Measurements from ENCODE around the gene ZNF79. TPM values are rescaled to one million over a fixed set of nuclear protein-coding genes. Genes with fewer than 3 reads are reported as not detected.
"Not testable (repeated sequence)": the region's sequence is repeated elsewhere in the genome, so short reads cannot be mapped to it uniquely, and the experiment has no call there.

The ZNF79 gene
- total and polyA plus RNA-seq, 5 donors = 3.2 to 7.9 (median 7.4) TPM

- intact Hi-C loops (cut with DNase I) = no loop called here
- Histone ChIP-seq H3K4me1 (ENCODE audit: control insufficient read depth, insufficient read depth, low read length) (no peaks in the 10 kb centered on the region), H3K27ac (ENCODE audit: low read length) (no peak overlapping the region), H3K27me3 (ENCODE audit: control insufficient read depth, insufficient read depth) (no peaks in the 10 kb centered on the region), H3K9me3 (ENCODE audit: control insufficient read depth, low read length) (no peaks in the 10 kb centered on the region), H3K4me3 (ENCODE audit: low read length) (no peak overlapping the region)
- peak in 1 of 2 donors; percentile 23 for ATAC-seq
- peak; percentile 52 to 83 (median 81) for DNase-seq
- WGBS = 64% methylated on average over 9 of the region's 9 CpGs
These were observed 34.7 kb downstream of the ZNF79 start for GRCh38 chr9:127458921-127459320.

GRCh38 chr9:127463382-127463781 lies 39.2 kb downstream of the ZNF79 start:
- no peaks in the 10 kb centered on the region for H3K4me1 ChIP-seq (ENCODE audit: control insufficient read depth, insufficient read depth, low read length)
- H3K4me3 ChIP-seq (ENCODE audit: low read length) = no peak overlapping the region
- peak overlapping the region; percentile 60 for H3K27ac ChIP-seq (ENCODE audit: low read length)
- no peak for ATAC-seq
- no peaks in the 10 kb centered on the region for H3K9me3 ChIP-seq (ENCODE audit: control insufficient read depth, low read length)
- H3K27me3 ChIP-seq (ENCODE audit: control insufficient read depth, insufficient read depth) = no peaks in the 10 kb centered on the region
- DNase-seq = no peak
- WGBS = 68% methylated on average over 3 of the region's 3 CpGs
- intact Hi-C loops (cut with DNase I) = no loop called here

- ATAC-seq (peak; percentile 85 to 88), DNase-seq (peak; percentile 50 to 78 (median 76))
- peak overlapping the region; percentile 60 for H3K27ac ChIP-seq (ENCODE audit: low read length)
- no peak overlapping the region for H3K4me3 ChIP-seq (ENCODE audit: low read length)
- no peaks in the 10 kb centered on the region for H3K9me3 ChIP-seq (ENCODE audit: control insufficient read depth, low read length)
- intact Hi-C loops (cut with DNase I) = no loop called here
- no peaks in the 10 kb centered on the region for H3K27me3 ChIP-seq (ENCODE audit: control insufficient read depth, insufficient read depth)
- no peaks in the 10 kb centered on the region for H3K4me1 ChIP-seq (ENCODE audit: control insufficient read depth, insufficient read depth, low read length)
- 43% methylated on average over 7 of the region's 7 CpGs for WGBS
These were observed 39.7 kb downstream of the ZNF79 start for GRCh38 chr9:127463911-127464310.

GRCh38 chr9:127466407-127466917 lies 42.3 kb downstream of the ZNF79 start:
- DNase-seq; H3K4me1 ChIP-seq (ENCODE audit: control insufficient read depth, insufficient read depth, low read length); H3K27ac ChIP-seq (ENCODE audit: low read length); intact Hi-C loops (cut with DNase I); ATAC-seq; H3K9me3 ChIP-seq (ENCODE audit: control insufficient read depth, low read length); H3K4me3 ChIP-seq (ENCODE audit: low read length); H3K27me3 ChIP-seq (ENCODE audit: control insufficient read depth, insufficient read depth): not testable (repeated sequence)
- 96% methylated on average over 5 of the region's 5 CpGs for WGBS

- WGBS = 86% methylated on average over 14 of the region's 14 CpGs
- Histone ChIP-seq H3K4me3 (ENCODE audit: low read length) (no peak overlapping the region), H3K9me3 (ENCODE audit: control insufficient read depth, low read length) (no peaks in the 10 kb centered on the region), H3K27me3 (ENCODE audit: control insufficient read depth, insufficient read depth) (no peaks in the 10 kb centered on the region), H3K4me1 (ENCODE audit: control insufficient read depth, insufficient read depth, low read length) (no peaks in the 10 kb centered on the region), H3K27ac (ENCODE audit: low read length) (no peak overlapping the region)
- intact Hi-C loops (cut with DNase I) = no loop called here
- DNase-seq (no peak), ATAC-seq (no peak)
These were observed 43.4 kb downstream of the ZNF79 start for GRCh38 chr9:127467621-127468020.

GRCh38 chr9:127470662-127471061 lies 46.5 kb downstream of the ZNF79 start:
- DNase-seq (no peak), ATAC-seq (no peak)
- H3K4me1 ChIP-seq (ENCODE audit: control insufficient read depth, insufficient read depth, low read length) = no peaks in the 10 kb centered on the region
- intact Hi-C loops (cut with DNase I) = no loop called here
- H3K27me3 ChIP-seq (ENCODE audit: control insufficient read depth, insufficient read depth) = no peaks in the 10 kb centered on the region
- no peak overlapping the region for H3K4me3 ChIP-seq (ENCODE audit: low read length)
- no peaks in the 10 kb centered on the region for H3K9me3 ChIP-seq (ENCODE audit: control insufficient read depth, low read length)
- H3K27ac ChIP-seq (ENCODE audit: low read length) = no peak overlapping the region
- 83% methylated on average over 3 of the region's 3 CpGs for WGBS

- Histone ChIP-seq H3K4me3 (ENCODE audit: low read length) (no peak overlapping the region), H3K27me3 (ENCODE audit: control insufficient read depth, insufficient read depth) (no peaks in the 10 kb centered on the region), H3K27ac (ENCODE audit: low read length) (peak overlapping the region; percentile 3), H3K9me3 (ENCODE audit: control insufficient read depth, low read length) (no peaks in the 10 kb centered on the region), H3K4me1 (ENCODE audit: control insufficient read depth, insufficient read depth, low read length) (no peaks in the 10 kb centered on the region)
- DNase-seq (no peak), ATAC-seq (peak; percentile 57 to 60)
- intact Hi-C loops (cut with DNase I) = no loop called here
- WGBS = 80% methylated on average over 10 of the region's 10 CpGs
These were observed 49.3 kb downstream of the ZNF79 start for GRCh38 chr9:127473501-127473900.

GRCh38 chr9:127473932-127474331 lies 49.8 kb downstream of the ZNF79 start:
- no peak overlapping the region for H3K4me3 ChIP-seq (ENCODE audit: low read length)
- WGBS = 82% methylated on average over 4 of the region's 4 CpGs
- intact Hi-C loops (cut with DNase I) = no loop called here
- no peaks in the 10 kb centered on the region for H3K4me1 ChIP-seq (ENCODE audit: control insufficient read depth, insufficient read depth, low read length)
- H3K27me3 ChIP-seq (ENCODE audit: control insufficient read depth, insufficient read depth) = no peaks in the 10 kb centered on the region
- ATAC-seq (peak; percentile 18 to 62), DNase-seq (no peak)
- H3K9me3 ChIP-seq (ENCODE audit: control insufficient read depth, low read length) = no peaks in the 10 kb centered on the region
- H3K27ac ChIP-seq (ENCODE audit: low read length) = peak overlapping the region; percentile 3

GRCh38 chr9:127474592-127474991 lies 50.4 kb downstream of the ZNF79 start:
- Histone ChIP-seq H3K9me3 (ENCODE audit: control insufficient read depth, low read length) (no peaks in the 10 kb centered on the region), H3K27ac (ENCODE audit: low read length) (no peak overlapping the region), H3K27me3 (ENCODE audit: control insufficient read depth, insufficient read depth) (no peaks in the 10 kb centered on the region), H3K4me1 (ENCODE audit: control insufficient read depth, insufficient read depth, low read length) (no peaks in the 10 kb centered on the region), H3K4me3 (ENCODE audit: low read length) (no peak overlapping the region)
- DNase-seq (no peak), ATAC-seq (no peak)
- 91% methylated on average over 5 of the region's 5 CpGs for WGBS
- intact Hi-C loops (cut with DNase I) = no loop called here

GRCh38 chr9:127479507-127480081 lies 55.4 kb downstream of the ZNF79 start:
- Histone ChIP-seq H3K4me1 (ENCODE audit: control insufficient read depth, insufficient read depth, low read length) (no peaks in the 10 kb centered on the region), H3K27me3 (ENCODE audit: control insufficient read depth, insufficient read depth) (no peaks in the 10 kb centered on the region), H3K4me3 (ENCODE audit: low read length) (no peak overlapping the region), H3K9me3 (ENCODE audit: control insufficient read depth, low read length) (no peaks in the 10 kb centered on the region), H3K27ac (ENCODE audit: low read length) (no peak overlapping the region)
- 85% methylated on average over 17 of the region's 17 CpGs for WGBS
- intact Hi-C loops (cut with DNase I) = no loop called here
- DNase-seq = no peak
- ATAC-seq = peak in 1 of 2 donors; percentile 31

- intact Hi-C loops (cut with DNase I) = no loop called here
- no peak overlapping the region for H3K4me3 ChIP-seq (ENCODE audit: low read length)
- 96% methylated on average over 9 of the region's 9 CpGs for WGBS
- H3K27ac ChIP-seq (ENCODE audit: low read length) = no peak overlapping the region
- no peaks in the 10 kb centered on the region for H3K9me3 ChIP-seq (ENCODE audit: control insufficient read depth, low read length)
- H3K27me3 ChIP-seq (ENCODE audit: control insufficient read depth, insufficient read depth) = no peaks in the 10 kb centered on the region
- ATAC-seq = no peak
- no peak for DNase-seq
- no peaks in the 10 kb centered on the region for H3K4me1 ChIP-seq (ENCODE audit: control insufficient read depth, insufficient read depth, low read length)
These were observed 58.5 kb downstream of the ZNF79 start for GRCh38 chr9:127482662-127483061.

- Histone ChIP-seq H3K4me3 (ENCODE audit: low read length) (no peak overlapping the region), H3K4me1 (ENCODE audit: control insufficient read depth, insufficient read depth, low read length) (no peaks in the 10 kb centered on the region), H3K27ac (ENCODE audit: low read length) (no peak overlapping the region), H3K9me3 (ENCODE audit: control insufficient read depth, low read length) (no peaks in the 10 kb centered on the region), H3K27me3 (ENCODE audit: control insufficient read depth, insufficient read depth) (no peaks in the 10 kb centered on the region)
- DNase-seq (no peak), ATAC-seq (peak in 1 of 2 donors; percentile 7)
- WGBS = 88% methylated on average over 11 of the region's 11 CpGs
- intact Hi-C loops (cut with DNase I) = no loop called here
These were observed 61.8 kb downstream of the ZNF79 start for GRCh38 chr9:127485995-127486394.
